8988T (cell line): ENCODE data around the gene PRSS8.
"Not testable (repeated sequence)": the region's sequence is repeated elsewhere in the genome, so short reads cannot be mapped to it uniquely, and the experiment has no call there.

Experiments
- DNase-seq: peaks from one replicate; pipeline ENCODE4 v3.0.0; 2011

PRSS8 gene

GRCh38 chr16:31143694-31144148, 8.2 kb upstream of the PRSS8 start:
- no peak for DNase-seq

- DNase-seq = no peak
These were observed 7.6 kb upstream of the PRSS8 start for GRCh38 chr16:31143011-31143693.

- peak; percentile 99 for DNase-seq
These were observed 6.8 kb upstream of the PRSS8 start for GRCh38 chr16:31142109-31143010.

- no peak for DNase-seq
These were observed 6.1 kb upstream of the PRSS8 start for GRCh38 chr16:31141489-31142108.

- DNase-seq = not testable (repeated sequence)
These were observed 5.5 kb upstream of the PRSS8 start for GRCh38 chr16:31141071-31141469.

- DNase-seq = peak; percentile 88
These were observed 3.4 kb upstream of the PRSS8 start for GRCh38 chr16:31138621-31139578.

GRCh38 chr16:31136822-31137499, 1.4 kb upstream of the PRSS8 start:
- not testable (repeated sequence) for DNase-seq

GRCh38 chr16:31136287-31136662, 748 bp upstream of the PRSS8 start:
- DNase-seq = no peak

- DNase-seq = no peak
These were observed 647 bp downstream of the PRSS8 start for GRCh38 chr16:31134625-31135534.

- no peak for DNase-seq
These were observed 1.4 kb downstream of the PRSS8 start for GRCh38 chr16:31134091-31134571.

- no peak for DNase-seq
These were observed 2.5 kb downstream of the PRSS8 start for GRCh38 chr16:31133046-31133501.

- DNase-seq = no peak
These were observed 3.1 kb downstream of the PRSS8 start for GRCh38 chr16:31132303-31132979.

GRCh38 chr16:31131841-31132271, 3.7 kb downstream of the PRSS8 start:
- no peak for DNase-seq

GRCh38 chr16:31131416-31131815, 4.1 kb downstream of the PRSS8 start:
- no peak for DNase-seq

- DNase-seq = no peak
These were observed 4.6 kb downstream of the PRSS8 start for GRCh38 chr16:31130899-31131298.

- DNase-seq = no peak
These were observed 5.1 kb downstream of the PRSS8 start for GRCh38 chr16:31130336-31130891.

- no peak for DNase-seq
These were observed 5.8 kb downstream of the PRSS8 start for GRCh38 chr16:31129568-31130335.

GRCh38 chr16:31128711-31129567, 6.6 kb downstream of the PRSS8 start:
- no peak for DNase-seq
